IPS DF 19.7 (cell line): Measurements from ENCODE around the gene BLOC1S4.

Experiments used
- DNase-seq: peaks from one replicate; pipeline ENCODE4 v3.0.0-alpha.2; 2013; ENCODE audit warnings: low read depth, low spot score

Gene BLOC1S4

DNA sequence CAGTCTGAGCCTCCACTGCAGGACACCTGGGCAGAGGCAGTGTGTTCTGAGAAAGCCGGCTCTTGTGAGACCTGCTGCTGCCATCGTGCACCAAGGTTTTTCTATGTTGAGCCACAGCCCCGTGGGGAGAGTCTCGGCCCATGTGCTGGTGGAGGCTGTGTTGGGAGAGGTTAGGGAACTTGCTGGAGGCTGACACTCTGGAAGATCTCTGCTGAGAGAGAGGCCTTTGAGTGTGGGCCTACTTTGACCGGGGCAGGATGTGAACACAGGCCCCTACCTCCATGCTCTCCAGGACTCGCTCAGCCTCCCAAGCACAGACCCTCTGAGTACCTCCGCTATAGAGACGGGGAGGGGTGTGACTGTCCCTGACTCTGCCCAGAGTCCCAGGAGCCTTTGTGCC, 23.6 kb upstream of the BLOC1S4 start:
- no peak for DNase-seq

DNA sequence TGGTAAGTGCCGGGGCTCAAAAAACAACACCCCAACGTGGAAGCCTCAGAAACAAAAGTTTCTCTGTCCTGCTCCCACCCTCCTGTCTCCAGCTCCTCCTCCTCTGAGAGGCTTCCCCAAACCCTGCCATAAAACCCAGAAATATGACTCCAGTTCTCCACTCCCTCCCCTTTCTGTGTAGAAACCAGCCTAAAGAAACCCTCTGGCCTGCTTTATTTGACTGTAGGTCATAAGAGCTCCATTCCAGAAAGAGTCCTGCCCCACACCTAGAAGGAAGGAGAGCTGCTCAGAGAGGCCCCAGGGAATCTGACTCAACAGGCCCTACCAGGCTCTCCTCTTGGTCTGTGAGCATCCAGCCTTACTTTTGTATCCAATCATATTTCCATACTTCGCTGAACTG, 23.2 kb upstream of the BLOC1S4 start:
- DNase-seq: no peak

DNA sequence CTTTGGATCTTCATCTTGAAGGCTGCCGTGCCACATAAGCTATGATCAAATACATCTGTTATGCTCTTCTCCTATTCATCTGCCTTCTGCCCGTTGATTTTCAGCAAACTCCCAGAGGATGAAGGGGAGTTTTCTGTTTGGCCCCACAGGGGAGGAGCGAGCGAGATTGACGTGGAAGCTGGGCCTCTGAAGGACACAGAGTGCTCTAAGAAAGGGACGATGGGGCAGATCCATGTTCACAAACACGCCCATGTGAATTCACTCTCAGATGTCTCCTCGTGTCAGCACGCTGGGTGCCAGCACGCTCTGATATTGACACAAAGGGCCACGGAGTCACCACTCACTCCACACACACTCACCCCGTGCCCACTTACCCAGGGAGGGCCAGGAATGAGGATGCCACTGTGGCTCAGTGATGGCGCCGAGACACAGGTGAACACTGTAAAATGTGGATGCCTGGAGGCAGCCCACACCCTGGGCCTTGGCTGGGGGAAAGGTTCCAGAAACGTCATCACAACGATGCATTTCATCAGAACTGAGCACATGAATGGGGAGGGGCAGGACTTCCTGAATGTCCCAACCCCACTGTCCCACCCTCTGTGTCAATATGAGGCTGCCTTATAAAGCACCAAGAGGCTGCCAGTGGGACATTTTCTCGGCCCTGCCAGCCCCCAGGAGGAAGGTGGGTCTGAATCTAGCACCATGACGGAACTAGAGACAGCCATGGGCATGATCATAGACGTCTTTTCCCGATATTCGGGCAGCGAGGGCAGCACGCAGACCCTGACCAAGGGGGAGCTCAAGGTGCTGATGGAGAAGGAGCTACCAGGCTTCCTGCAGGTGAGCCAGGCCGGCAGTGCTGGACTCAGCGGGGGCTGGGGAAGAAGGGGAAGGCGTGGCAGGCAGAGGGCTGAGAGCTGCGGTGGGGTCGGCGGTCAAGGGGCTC, 22.5 kb upstream of the BLOC1S4 start, which contains the start of gene S100P:
TSS of gene S100P (plus strand) at position 648 of the 946 bp plus-strand sequence. CDS start at position 703, 55 bp downstream.
- DNase-seq: no peak

DNA sequence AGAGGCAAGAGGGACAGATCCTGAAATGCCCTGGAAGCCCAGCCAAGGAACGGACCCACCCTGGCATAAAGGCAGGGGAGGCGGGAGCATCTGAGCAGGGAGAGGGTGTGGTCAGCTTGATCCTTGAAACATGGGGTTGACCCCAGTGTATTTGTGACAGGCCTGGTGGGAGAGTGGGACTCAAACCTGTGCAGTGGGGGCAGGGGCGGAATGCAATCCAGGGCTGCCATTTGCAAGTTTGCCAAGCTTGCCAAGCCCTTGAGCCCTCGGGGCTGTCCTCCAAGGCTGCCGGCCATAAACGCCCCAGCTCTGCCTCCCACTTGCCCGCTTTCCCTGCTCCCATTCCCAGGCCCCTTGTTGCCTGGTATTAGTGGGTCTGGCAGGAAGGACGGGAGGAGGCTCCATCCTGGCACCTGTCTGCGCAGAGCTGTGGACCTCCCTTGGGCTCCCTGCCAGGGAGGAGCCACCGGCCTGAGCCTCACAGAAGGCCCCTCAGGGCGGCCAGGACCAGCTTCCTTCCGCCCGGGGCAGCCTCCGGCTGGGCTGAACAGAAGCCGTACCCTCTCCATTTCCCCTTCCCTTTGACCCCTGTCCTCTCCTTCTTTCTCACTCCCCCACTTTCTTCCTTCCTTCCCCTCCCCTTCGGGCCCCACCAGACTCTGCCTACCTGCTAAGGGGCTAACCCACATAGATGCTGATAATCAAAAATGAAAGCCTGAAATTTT, 21.6 kb upstream of the BLOC1S4 start:
- no peak for DNase-seq

DNA sequence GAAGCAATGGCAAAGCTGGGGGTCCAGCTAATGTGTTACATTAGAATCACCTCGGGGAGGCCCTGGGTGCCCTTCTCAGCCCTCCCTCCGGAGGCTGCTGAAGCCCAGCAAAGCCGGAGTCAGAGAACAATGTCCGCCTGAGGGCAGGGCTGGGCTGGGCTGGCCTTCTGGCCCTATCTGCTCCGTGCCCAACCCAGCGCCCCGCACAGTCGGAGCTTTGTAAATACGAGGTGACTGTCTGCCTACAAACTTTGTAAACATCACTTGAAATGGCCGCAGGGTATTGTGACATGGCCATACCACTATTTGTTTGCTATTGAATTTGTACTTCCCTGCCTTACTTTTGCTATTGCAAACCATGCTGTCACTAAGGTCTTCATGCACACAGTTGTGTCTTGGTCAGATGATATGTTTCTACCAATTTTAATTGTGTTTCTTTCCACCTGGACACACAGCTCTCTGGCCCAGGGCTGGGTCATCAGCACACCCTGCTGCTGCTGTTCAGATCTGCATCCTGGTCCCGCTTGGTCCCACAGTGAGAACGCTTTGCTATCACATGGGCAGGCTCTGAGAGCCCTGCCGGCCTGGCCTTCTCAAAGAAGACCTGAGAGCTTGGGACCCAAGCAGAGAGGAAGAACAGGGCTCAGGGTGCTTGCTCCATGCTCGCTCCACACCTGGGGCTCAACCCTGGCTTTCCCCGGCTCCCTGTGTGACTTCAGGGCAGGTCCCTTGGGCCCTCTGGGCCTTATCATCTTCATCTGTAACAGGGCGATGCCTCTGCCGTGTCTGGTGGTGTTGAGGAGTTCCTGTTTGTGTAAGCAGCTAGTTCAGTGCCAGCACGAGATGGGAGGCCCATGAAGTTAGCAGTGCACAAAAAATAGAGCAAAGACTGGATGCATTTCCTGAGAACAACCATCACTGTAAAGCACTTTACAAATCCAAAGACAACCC, 20.0 kb upstream of the BLOC1S4 start:
- no peak for DNase-seq

GRCh38 chr4:6696611-6697010, 19.4 kb upstream of the BLOC1S4 start:
- no peak for DNase-seq

DNA sequence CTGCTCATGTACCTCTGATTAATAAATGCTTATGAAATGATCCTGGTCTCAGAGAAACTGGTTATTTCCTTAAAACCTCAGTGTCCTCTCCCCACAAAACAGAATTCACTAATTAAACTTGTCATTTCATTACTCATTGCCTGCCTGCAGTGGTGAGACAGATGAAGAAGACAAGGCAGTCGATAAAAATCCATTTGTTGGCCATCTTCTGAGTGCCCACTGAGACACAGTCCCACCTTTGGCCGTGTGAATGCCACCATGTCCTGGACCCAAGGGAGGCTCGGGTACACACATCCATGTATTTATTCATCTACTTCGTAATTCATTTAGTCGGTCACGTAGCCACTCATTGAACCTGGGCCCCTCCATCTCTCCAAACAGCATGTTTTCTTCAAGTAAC, 18.8 kb upstream of the BLOC1S4 start:
- no peak for DNase-seq

DNA sequence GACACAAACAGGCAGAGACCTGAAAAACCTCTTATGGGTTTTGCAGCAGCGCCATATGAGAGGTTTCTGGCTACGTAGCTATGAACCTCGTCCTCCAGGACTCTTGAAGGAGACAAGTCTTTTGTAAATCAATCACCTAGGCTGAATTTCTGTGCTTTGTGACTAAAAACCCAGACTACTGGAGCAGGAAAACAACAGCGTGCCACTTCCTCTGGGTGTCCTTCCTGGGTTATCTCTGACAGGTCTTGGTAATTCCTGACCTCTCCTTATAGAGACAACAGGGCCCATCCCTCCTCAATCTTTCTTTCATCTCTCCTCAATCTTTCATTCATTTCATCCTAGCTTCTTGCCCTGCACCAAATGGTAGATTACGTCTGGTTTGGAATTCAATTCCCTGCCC, 16.6 kb upstream of the BLOC1S4 start:
- DNase-seq: no peak

DNA sequence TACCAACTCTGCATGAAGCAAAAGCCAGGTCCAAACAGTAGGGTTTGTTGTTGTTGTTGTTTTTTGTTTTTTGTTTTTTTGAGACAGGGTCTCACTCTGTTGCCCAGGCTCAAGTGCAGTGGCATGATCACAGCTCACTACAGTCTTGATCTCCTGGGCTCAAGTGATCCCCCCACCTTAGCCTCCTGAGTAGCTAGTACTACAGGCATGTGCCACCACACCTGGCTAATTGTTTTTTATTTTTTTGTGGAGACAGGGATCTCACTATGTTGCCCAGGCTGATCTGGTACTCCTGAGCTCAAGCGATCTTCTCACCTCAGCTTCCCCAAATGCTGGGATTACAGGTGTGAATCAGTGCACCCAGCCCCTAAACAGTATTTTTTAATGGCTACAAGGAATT, 16.1 kb upstream of the BLOC1S4 start:
- no peak for DNase-seq

- no peak for DNase-seq
These were observed 14.6 kb upstream of the BLOC1S4 start for GRCh38 chr4:6701371-6701770.

GRCh38 chr4:6702761-6703160, 13.2 kb upstream of the BLOC1S4 start:
- no peak for DNase-seq

GRCh38 chr4:6703786-6704185, 12.2 kb upstream of the BLOC1S4 start:
- no peak for DNase-seq

DNA sequence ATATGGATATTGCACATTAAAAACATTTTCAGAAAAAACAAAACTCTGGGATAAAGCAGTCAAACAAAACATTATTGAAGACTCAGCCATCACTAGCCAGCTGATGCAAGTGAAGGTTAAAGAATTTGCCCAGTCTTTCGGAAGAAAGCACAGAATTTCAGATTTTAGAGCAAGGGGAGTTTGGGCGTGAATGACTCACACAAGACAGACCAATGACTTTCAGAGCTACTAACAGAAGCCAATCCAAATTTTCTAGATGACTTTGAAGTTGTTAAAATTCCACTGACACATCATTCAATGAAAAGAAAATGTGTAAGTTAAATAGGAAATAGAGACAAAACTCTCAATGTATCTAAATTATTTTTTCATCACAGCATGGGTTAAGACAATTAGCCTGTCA, 10.3 kb upstream of the BLOC1S4 start:
- no peak for DNase-seq

DNA sequence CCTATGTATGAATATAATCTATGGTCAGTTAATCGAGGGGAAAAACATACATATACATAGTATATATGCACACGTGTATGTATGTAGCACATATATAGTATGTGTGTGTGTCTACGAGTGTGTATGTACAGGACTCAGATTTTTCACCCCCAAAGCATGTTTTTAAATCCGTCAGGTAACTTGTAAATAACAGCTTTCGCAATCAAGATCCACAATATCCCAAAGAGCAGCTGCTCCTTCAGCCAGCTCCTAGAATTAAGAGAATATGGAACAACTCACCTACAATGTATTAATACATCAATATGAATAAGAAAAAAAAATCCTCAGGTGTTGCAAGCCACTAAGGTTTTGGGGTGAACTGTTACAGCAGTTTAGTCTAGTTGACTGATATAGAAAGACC, 9.8 kb upstream of the BLOC1S4 start:
- DNase-seq: no peak

- DNase-seq: peak; percentile 89
These were observed 6.5 kb upstream of the BLOC1S4 start, which contains the start of gene MRFAP1L1 for GRCh38 chr4:6709230-6710114. Gene MRFAP1L1 (minus strand): TSS chr4:6709865. CDS start chr4:6709629, 236 bp downstream.

DNA sequence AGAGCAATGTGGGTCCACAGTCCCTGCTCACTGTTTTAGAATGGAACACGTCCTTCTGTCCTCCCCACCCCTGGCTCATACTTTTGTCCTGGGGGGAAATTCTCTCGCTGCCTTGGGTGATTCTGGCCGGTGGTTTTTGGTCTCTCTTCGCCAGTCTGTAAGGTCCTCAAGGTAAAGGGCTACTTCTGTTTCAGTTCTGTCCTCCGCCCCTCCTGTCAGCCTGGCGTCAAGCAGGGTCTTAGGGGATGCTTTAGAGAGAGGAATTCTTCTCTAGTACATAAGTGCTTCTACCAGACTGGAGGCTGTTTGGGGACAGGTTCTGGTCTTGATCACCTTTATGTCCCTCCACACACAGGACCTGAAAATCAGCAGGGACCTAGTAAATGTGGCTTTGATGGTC, 5.7 kb upstream of the BLOC1S4 start:
- DNase-seq: no peak

DNA sequence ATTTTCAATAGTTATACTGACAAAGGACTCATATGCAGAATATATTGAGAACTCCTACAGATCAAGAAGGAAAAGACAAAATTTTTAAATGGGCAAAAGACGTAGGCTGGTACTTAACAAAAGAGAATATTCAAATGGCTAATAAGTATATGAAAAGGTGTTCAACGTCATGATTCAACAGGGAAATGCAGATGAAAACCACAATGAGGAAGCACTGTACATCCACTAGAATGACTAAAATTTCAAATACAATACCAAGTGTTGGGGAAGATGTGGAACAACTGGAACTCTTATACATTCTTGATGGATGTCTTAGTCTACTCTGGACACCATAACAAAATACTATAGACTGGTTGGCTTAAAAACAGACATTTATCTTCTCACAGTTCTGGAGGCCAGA, 5.0 kb upstream of the BLOC1S4 start:
- DNase-seq: no peak

- DNase-seq: no peak
These were observed 1.0 kb upstream of the BLOC1S4 start for GRCh38 chr4:6714954-6715353.

DNA sequence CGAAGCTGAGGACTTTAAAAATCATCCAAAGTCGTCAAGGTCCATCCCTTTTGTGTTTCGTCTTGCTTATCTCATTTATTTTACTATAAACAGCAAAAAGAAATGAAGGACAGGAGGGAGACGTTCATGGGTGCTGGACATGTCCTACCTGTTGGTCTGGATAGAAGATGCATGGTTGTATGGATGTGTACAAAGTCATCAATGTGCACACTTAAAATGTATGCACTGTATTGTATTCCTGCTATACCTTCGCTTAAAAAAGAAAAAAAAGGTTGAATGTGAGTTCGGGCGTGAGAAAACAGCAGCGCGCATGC, 313 bp upstream of the BLOC1S4 start:
- no peak for DNase-seq

DNA sequence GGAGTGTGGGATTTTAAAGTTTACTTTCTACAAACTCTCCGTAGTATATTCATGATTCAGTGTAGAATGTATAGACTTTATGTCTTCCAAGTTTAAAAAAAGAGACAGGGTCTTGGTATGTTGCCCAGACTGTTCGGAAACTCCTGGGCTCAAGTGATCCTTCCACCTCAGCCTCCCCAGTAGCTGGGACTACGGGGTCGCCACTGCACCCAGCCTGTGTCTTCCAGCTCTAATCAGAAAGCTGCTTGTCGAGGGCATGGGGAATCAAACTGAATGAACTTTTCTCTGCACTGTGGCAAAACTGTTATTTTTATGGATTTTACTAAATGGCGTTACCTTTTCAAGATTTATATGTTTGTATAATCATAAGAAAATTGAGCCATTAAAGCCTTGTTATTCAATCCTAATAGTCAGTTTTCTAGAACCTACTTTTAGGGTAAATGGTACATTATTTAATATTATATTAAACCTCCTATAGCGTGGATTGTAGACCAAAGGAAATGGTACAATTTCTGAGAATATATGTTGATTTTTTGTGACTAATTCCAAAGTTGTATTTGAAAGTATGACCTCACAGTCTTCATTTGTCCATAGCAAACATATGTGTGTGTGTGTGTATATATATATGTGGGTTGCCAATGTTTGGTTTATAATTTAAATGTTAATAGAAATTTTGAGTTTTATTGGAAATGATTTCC, 1.1 kb downstream of the BLOC1S4 start:
- DNase-seq: no peak
